ENCODE measurements around the gene ACAD11.

ACAD11 gene

GRCh38 chr3:132549890-132550578 lies 109.6 kb downstream of the ACAD11 start:
- no peak overlapping the region for H3K4me3 ChIP-seq
- no peak for DNase-seq (ENCODE audit: low spot score in 2 of 2)
- H3K9me3 ChIP-seq, result no peaks in the 10 kb centered on the region
- no peaks in the 10 kb centered on the region for H3K36me3 ChIP-seq (replicated peaks)
- no peaks in the 10 kb centered on the region for H3K27me3 ChIP-seq (ENCODE audit: low read depth)
- H3K4me1 ChIP-seq, result peaks cover 18% of the 10 kb centered on the region
- in situ Hi-C loops (cut with MboI; ENCODE audit: low sequenced_read_pairs), result no loop called here

- no peak overlapping the region for H3K4me3 ChIP-seq
- no peak for DNase-seq (ENCODE audit: low spot score in 2 of 2)
- H3K27me3 ChIP-seq (ENCODE audit: low read depth), result no peaks in the 10 kb centered on the region
- no peaks in the 10 kb centered on the region for H3K9me3 ChIP-seq
- in situ Hi-C loops (cut with MboI; ENCODE audit: low sequenced_read_pairs), result no loop called here
- H3K36me3 ChIP-seq (replicated peaks), result no peaks in the 10 kb centered on the region
- peaks cover 10% of the 10 kb centered on the region for H3K4me1 ChIP-seq
Observed at GRCh38 chr3:132549169-132549568, 110.4 kb downstream of the ACAD11 start.

- H3K27me3 ChIP-seq (ENCODE audit: low read depth), result no peaks in the 10 kb centered on the region
- in situ Hi-C loops (cut with MboI; ENCODE audit: low sequenced_read_pairs), result no loop called here
- DNase-seq (ENCODE audit: low spot score in 2 of 2), result peak; percentile 49 to 88
- H3K4me3 ChIP-seq, result no peak overlapping the region
- peaks cover 9% of the 10 kb centered on the region for H3K4me1 ChIP-seq
- H3K36me3 ChIP-seq (replicated peaks), result no peaks in the 10 kb centered on the region
- H3K9me3 ChIP-seq, result no peaks in the 10 kb centered on the region
Observed at GRCh38 chr3:132545471-132545870, 114.1 kb downstream of the ACAD11 start.

- in situ Hi-C loops (cut with MboI; ENCODE audit: low sequenced_read_pairs), result loop anchor here (5.0 kb wide), 1 partner anchor 103 kb away; no protein-coding TSS in a partner anchor
- DNase-seq (ENCODE audit: low spot score in 2 of 2), result no peak
- Histone ChIP-seq H3K4me3 (no peak overlapping the region), H3K9me3 (no peaks in the 10 kb centered on the region), H3K4me1 (peaks cover 9% of the 10 kb centered on the region), H3K36me3 (replicated peaks) (peaks cover 3% of the 10 kb centered on the region; the same call in 1 of the 2 replicates), H3K27me3 (ENCODE audit: low read depth) (no peaks in the 10 kb centered on the region)
Observed at GRCh38 chr3:132544130-132544529, 115.5 kb downstream of the ACAD11 start.

- no peaks in the 10 kb centered on the region for H3K9me3 ChIP-seq
- no peaks in the 10 kb centered on the region for H3K27me3 ChIP-seq (ENCODE audit: low read depth)
- no peak overlapping the region for H3K4me3 ChIP-seq
- in situ Hi-C loops (cut with MboI; ENCODE audit: low sequenced_read_pairs), result loop anchor here (5.0 kb wide), 1 partner anchor 104 kb away; no protein-coding TSS in a partner anchor
- no peak for DNase-seq (ENCODE audit: low spot score in 2 of 2)
- peaks cover 9% of the 10 kb centered on the region for H3K4me1 ChIP-seq
- peaks cover 3% of the 10 kb centered on the region for H3K36me3 ChIP-seq (replicated peaks)
Observed at GRCh38 chr3:132543011-132543739, 116.4 kb downstream of the ACAD11 start.

- Histone ChIP-seq H3K4me3 (no peak overlapping the region), H3K9me3 (no peaks in the 10 kb centered on the region), H3K36me3 (replicated peaks) (peaks cover 3% of the 10 kb centered on the region), H3K27me3 (ENCODE audit: low read depth) (no peaks in the 10 kb centered on the region), H3K4me1 (peaks cover 9% of the 10 kb centered on the region)
- in situ Hi-C loops (cut with MboI; ENCODE audit: low sequenced_read_pairs), result loop anchor here (5.0 kb wide), 1 partner anchor 105 kb away; no protein-coding TSS in a partner anchor
- no peak for DNase-seq (ENCODE audit: low spot score in 2 of 2)
Observed at GRCh38 chr3:132542577-132542976, 117.0 kb downstream of the ACAD11 start.

- in situ Hi-C loops (cut with MboI; ENCODE audit: low sequenced_read_pairs), result loop anchor here (5.0 kb wide), 1 partner anchor 108 kb away; no protein-coding TSS in a partner anchor
- Histone ChIP-seq H3K27me3 (ENCODE audit: low read depth) (no peaks in the 10 kb centered on the region), H3K36me3 (replicated peaks) (peaks cover 6% of the 10 kb centered on the region), H3K4me3 (no peak overlapping the region), H3K4me1 (peaks cover 4% of the 10 kb centered on the region), H3K9me3 (no peaks in the 10 kb centered on the region)
- DNase-seq (ENCODE audit: low spot score in 2 of 2), result no peak
Observed at GRCh38 chr3:132539681-132540080, 119.9 kb downstream of the ACAD11 start.

- in situ Hi-C loops (cut with MboI; ENCODE audit: low sequenced_read_pairs), result no loop called here
- no peaks in the 10 kb centered on the region for H3K9me3 ChIP-seq
- H3K27me3 ChIP-seq (ENCODE audit: low read depth), result no peaks in the 10 kb centered on the region
- H3K4me3 ChIP-seq, result no peak overlapping the region
- H3K4me1 ChIP-seq, result peaks cover 4% of the 10 kb centered on the region
- no peak for DNase-seq (ENCODE audit: low spot score in 2 of 2)
- H3K36me3 ChIP-seq (replicated peaks), result peaks cover 6% of the 10 kb centered on the region
Observed at GRCh38 chr3:132538072-132538471, 121.5 kb downstream of the ACAD11 start.

GRCh38 chr3:132537297-132537696 lies 122.3 kb downstream of the ACAD11 start:
- peaks cover 4% of the 10 kb centered on the region for H3K4me1 ChIP-seq
- H3K36me3 ChIP-seq (replicated peaks), result peaks cover 6% of the 10 kb centered on the region
- no peaks in the 10 kb centered on the region for H3K9me3 ChIP-seq
- no peak overlapping the region for H3K4me3 ChIP-seq
- DNase-seq (ENCODE audit: low spot score in 2 of 2), result no peak
- no peaks in the 10 kb centered on the region for H3K27me3 ChIP-seq (ENCODE audit: low read depth)
- in situ Hi-C loops (cut with MboI; ENCODE audit: low sequenced_read_pairs), result no loop called here

GRCh38 chr3:132536442-132537153 lies 123.0 kb downstream of the ACAD11 start:
- in situ Hi-C loops (cut with MboI; ENCODE audit: low sequenced_read_pairs), result no loop called here
- H3K36me3 ChIP-seq (replicated peaks), result peaks cover 6% of the 10 kb centered on the region
- DNase-seq (ENCODE audit: low spot score in 2 of 2), result no peak
- no peaks in the 10 kb centered on the region for H3K27me3 ChIP-seq (ENCODE audit: low read depth)
- no peak overlapping the region for H3K4me3 ChIP-seq
- no peaks in the 10 kb centered on the region for H3K9me3 ChIP-seq
- H3K4me1 ChIP-seq, result peaks cover 4% of the 10 kb centered on the region

GRCh38 chr3:132535575-132536441 lies 123.8 kb downstream of the ACAD11 start:
- Histone ChIP-seq H3K36me3 (replicated peaks) (peaks cover 10% of the 10 kb centered on the region), H3K4me3 (no peak overlapping the region), H3K27me3 (ENCODE audit: low read depth) (no peaks in the 10 kb centered on the region), H3K4me1 (peaks cover 4% of the 10 kb centered on the region), H3K9me3 (no peaks in the 10 kb centered on the region)
- peak; percentile 67 to 79 for DNase-seq (ENCODE audit: low spot score in 2 of 2)
- in situ Hi-C loops (cut with MboI; ENCODE audit: low sequenced_read_pairs), result no loop called here

- Histone ChIP-seq H3K36me3 (replicated peaks) (peaks cover 34% of the 10 kb centered on the region), H3K4me1 (no peaks in the 10 kb centered on the region), H3K9me3 (no peaks in the 10 kb centered on the region), H3K27me3 (ENCODE audit: low read depth) (no peaks in the 10 kb centered on the region), H3K4me3 (no peak overlapping the region)
- DNase-seq (ENCODE audit: low spot score in 2 of 2), result no peak
- in situ Hi-C loops (cut with MboI; ENCODE audit: low sequenced_read_pairs), result no loop called here
Observed at GRCh38 chr3:132530624-132531023, 129.0 kb downstream of the ACAD11 start.

- in situ Hi-C loops (cut with MboI; ENCODE audit: low sequenced_read_pairs), result no loop called here
- no peak for DNase-seq (ENCODE audit: low spot score in 2 of 2)
Observed at GRCh38 chr3:132522353-132522752, 137.3 kb downstream of the ACAD11 start.

More at GRCh38 chr3:132522353-132522752, 137.3 kb downstream of the ACAD11 start:
- Histone ChIP-seq H3K4me1 (no peaks in the 10 kb centered on the region), H3K4me3 (no peak overlapping the region), H3K36me3 (replicated peaks) (peaks cover 51% of the 10 kb centered on the region), H3K9me3 (no peaks in the 10 kb centered on the region), H3K27me3 (ENCODE audit: low read depth) (no peaks in the 10 kb centered on the region)
